OCI-LY7 (cell line): Measurements from ENCODE around the gene TIMP4. TPM values are rescaled to one million over a fixed set of nuclear protein-coding genes. Genes with fewer than 3 reads are reported as not detected.

Source experiments
- BruUV-seq: library from RNA; stranded (reverse); fragments of 400-500 nt; replicated peaks from 2 replicates; lab custom pipeline; 2021; lab: Mats Ljungman, UMichigan
- CTCF ChIA-PET: fragments of 300-600 bp; sonication (Branson Sonifier 250); formaldehyde crosslinking; loops from one replicate; lab custom pipeline; 2022; ENCODE audit warnings: antibody characterized with exemption; ENCODE audit not compliant: unreplicated experiment; lab: Charles Lee
- POLR2A ChIA-PET: fragments of 300-600 bp; sonication (Branson Sonifier 250); formaldehyde crosslinking; loops from one replicate; lab custom pipeline; 2022; ENCODE audit warnings: antibody characterized with exemption; lab: Charles Lee
- DNase-seq: peaks from one replicate; pipeline ENCODE4 v3.0.0-alpha.2; 2015; ENCODE audit warnings: low spot score
- H2AFZ ChIP-seq: fragments of 200-600 bp; sonication (generic), shearing (Covaris generic); 2 replicates; pipeline ENCODE4 v1.6.1; 2014; ENCODE audit warnings: mild to moderate bottlenecking, antibody characterized with exemption, low read length, moderate library complexity
- H3K27ac ChIP-seq: fragments of 200-600 bp; sonication (generic); 2 replicates; pipeline ENCODE4 v1.5.1; 2014; ENCODE audit warnings: mixed run types, low read depth, mild to moderate bottlenecking, moderate library complexity, low read length, inconsistent platforms; ENCODE audit not compliant: poor library complexity, severe bottlenecking
- H3K36me3 ChIP-seq: fragments of 200-600 bp; sonication (generic); 2 replicates; pipeline ENCODE4 v1.6.1; 2014; ENCODE audit warnings: mild to moderate bottlenecking, antibody characterized with exemption, low read length, moderate library complexity, mixed read lengths; ENCODE audit not compliant: insufficient read depth
- H3K4me1 ChIP-seq: fragments of 200-600 bp; sonication (generic); 2 replicates; pipeline ENCODE4 v1.5.1; 2014; ENCODE audit warnings: mild to moderate bottlenecking, low read length; ENCODE audit not compliant: insufficient read depth, poor library complexity, severe bottlenecking
- H3K4me2 ChIP-seq: fragments of 200-600 bp; sonication (generic); 2 replicates; pipeline ENCODE4 v1.6.1; 2014; ENCODE audit warnings: mild to moderate bottlenecking, low read length
- H3K4me3 ChIP-seq: fragments of 200-600 bp; sonication (generic); 2 replicates; pipeline ENCODE4 v1.5.1; 2014; ENCODE audit warnings: mild to moderate bottlenecking, low read depth, low read length; ENCODE audit not compliant: poor library complexity, severe bottlenecking
- H3K79me2 ChIP-seq: fragments of 200-600 bp; sonication (generic); 2 replicates; pipeline ENCODE4 v1.6.1; 2016; ENCODE audit warnings: low read depth, mild to moderate bottlenecking, low read length, moderate library complexity, mixed read lengths; ENCODE audit not compliant: insufficient read depth
- H3K9me2 ChIP-seq: fragments of 200-600 bp; sonication (generic); 2 replicates; pipeline ENCODE4 v1.6.1; 2016; ENCODE audit warnings: mild to moderate bottlenecking, low read length, mixed read lengths; ENCODE audit not compliant: insufficient read depth
- H3K9me3 ChIP-seq: fragments of 200-600 bp; sonication (generic); 2 replicates; pipeline ENCODE4 v1.6.1; 2014; ENCODE audit warnings: mild to moderate bottlenecking, mixed run types, low read length, mixed read lengths
- H4K20me1 ChIP-seq: fragments of 200-600 bp; sonication (generic); 2 replicates; pipeline ENCODE4 v1.6.1; 2014; ENCODE audit warnings: mild to moderate bottlenecking, antibody characterized with exemption, low read length, moderate library complexity, mixed read lengths; ENCODE audit not compliant: insufficient read depth
- CTCF ChIP-seq: fragments of 200-600 bp; sonication (generic); conservative IDR thresholded peaks from 2 replicates; pipeline ENCODE4 v1.5.1; 2014; ENCODE audit warnings: mild to moderate bottlenecking, antibody characterized with exemption, low read length, moderate library complexity, mixed read lengths
- EZH2phosphoT487 ChIP-seq: fragments of 200-600 bp; sonication (generic); IDR thresholded peaks from 2 replicates; pipeline ENCODE4 v1.6.1; 2018; ENCODE audit warnings: low read depth, borderline replicate concordance, mild to moderate bottlenecking, mixed run types, antibody characterized with exemption, low read length, moderate library complexity, mixed read lengths
- intact Hi-C: fragments of 100-400 bp; cut with micrococcal nuclease; formaldehyde crosslinking; loops from one replicate; pipeline ENCODE4 v1.10.0; 2022; ENCODE audit not compliant: unreplicated experiment
- total RNA-seq, 2 experiments: library from RNA; depleted of rRNA in 1 of 2; stranded (reverse); fragments of >200 nt in 1 of 2; shearing (Covaris generic) in 1 of 2; gene quantifications; 2 replicates each; pipeline ENCODE4 v1.2.3, GENCODE V29; 2014 to 2022

TIMP4 gene
- total RNA-seq, 2 experiments from 2014 or later: not detected

GRCh38 chr3:12180631-12181030 lies 21.9 kb upstream of the TIMP4 start:
- no peaks in the 10 kb centered on the region for H3K79me2 ChIP-seq
- no peaks in the 10 kb centered on the region for H3K4me1 ChIP-seq
- DNase-seq: no peak
- TF ChIP-seq EZH2phosphoT487 (no peak), CTCF (no peak)
- H3K36me3 ChIP-seq: no peaks in the 10 kb centered on the region
- intact Hi-C loops: no loop called here
- H3K4me3 ChIP-seq: no peak overlapping the region
- POLR2A ChIA-PET: interaction anchor here (0.6 to 0.8 kb wide), 2 partner anchors 37 to 1243 kb away, joined by 3 read pairs; no protein-coding TSS in a partner anchor
- BruUV-seq: no TSS peak
- H4K20me1 ChIP-seq: no peaks in the 10 kb centered on the region
- no peak overlapping the region for H3K27ac ChIP-seq
- no peak overlapping the region for H2AFZ ChIP-seq
- no peaks in the 10 kb centered on the region for H3K9me2 ChIP-seq
- CTCF ChIA-PET: interaction anchor here (0.5 to 1.0 kb wide), 2 partner anchors 36 to 46 kb away, joined by 3 read pairs; no protein-coding TSS in a partner anchor
- no peak overlapping the region for H3K4me2 ChIP-seq
- no peaks in the 10 kb centered on the region for H3K9me3 ChIP-seq

- H3K4me1 ChIP-seq: no peaks in the 10 kb centered on the region
- ChIA-PET POLR2A (interaction anchor here (0.6 to 0.8 kb wide), 2 partner anchors 37 to 405 kb away, joined by 3 read pairs; no protein-coding TSS in a partner anchor), CTCF (interaction anchor here (1.0 kb wide), 1 partner anchor 45 kb away, joined by 3 read pairs; no protein-coding TSS in a partner anchor)
- H3K79me2 ChIP-seq: no peaks in the 10 kb centered on the region
- H2AFZ ChIP-seq: no peak overlapping the region
- H3K27ac ChIP-seq: no peak overlapping the region
- no peaks in the 10 kb centered on the region for H4K20me1 ChIP-seq
- TF ChIP-seq CTCF: no peak
- TF ChIP-seq EZH2phosphoT487: no peak
- DNase-seq: no peak
- H3K4me3 ChIP-seq: no peak overlapping the region
- H3K4me2 ChIP-seq: no peak overlapping the region
- no peaks in the 10 kb centered on the region for H3K36me3 ChIP-seq
- no peaks in the 10 kb centered on the region for H3K9me3 ChIP-seq
- no TSS peak for BruUV-seq
- no peaks in the 10 kb centered on the region for H3K9me2 ChIP-seq
- intact Hi-C loops: no loop called here
Observed at GRCh38 chr3:12180218-12180617, 21.5 kb upstream of the TIMP4 start.

GRCh38 chr3:12179441-12179840 lies 20.7 kb upstream of the TIMP4 start:
- no peak overlapping the region for H3K4me2 ChIP-seq
- no peak overlapping the region for H2AFZ ChIP-seq
- ChIA-PET POLR2A (interaction anchor here (0.6 to 0.7 kb wide), 4 partner anchors 11 to 406 kb away, joined by 3 to 6 read pairs (median 4); no protein-coding TSS in a partner anchor), CTCF (no interaction called here)
- BruUV-seq: no TSS peak
- intact Hi-C loops: loop anchor here (5.0 kb wide), 1 partner anchor 303 kb away; the partner anchor contains the start of gene TSEN2
- H4K20me1 ChIP-seq: no peaks in the 10 kb centered on the region
- no peaks in the 10 kb centered on the region for H3K4me1 ChIP-seq
- H3K4me3 ChIP-seq: no peak overlapping the region
- DNase-seq: no peak
- no peaks in the 10 kb centered on the region for H3K9me3 ChIP-seq
- TF ChIP-seq CTCF (no peak), EZH2phosphoT487 (no peak)
- no peaks in the 10 kb centered on the region for H3K9me2 ChIP-seq
- no peak overlapping the region for H3K27ac ChIP-seq
- H3K79me2 ChIP-seq: no peaks in the 10 kb centered on the region
- H3K36me3 ChIP-seq: no peaks in the 10 kb centered on the region
